ENCODE data around the gene STK11.

DNA sequence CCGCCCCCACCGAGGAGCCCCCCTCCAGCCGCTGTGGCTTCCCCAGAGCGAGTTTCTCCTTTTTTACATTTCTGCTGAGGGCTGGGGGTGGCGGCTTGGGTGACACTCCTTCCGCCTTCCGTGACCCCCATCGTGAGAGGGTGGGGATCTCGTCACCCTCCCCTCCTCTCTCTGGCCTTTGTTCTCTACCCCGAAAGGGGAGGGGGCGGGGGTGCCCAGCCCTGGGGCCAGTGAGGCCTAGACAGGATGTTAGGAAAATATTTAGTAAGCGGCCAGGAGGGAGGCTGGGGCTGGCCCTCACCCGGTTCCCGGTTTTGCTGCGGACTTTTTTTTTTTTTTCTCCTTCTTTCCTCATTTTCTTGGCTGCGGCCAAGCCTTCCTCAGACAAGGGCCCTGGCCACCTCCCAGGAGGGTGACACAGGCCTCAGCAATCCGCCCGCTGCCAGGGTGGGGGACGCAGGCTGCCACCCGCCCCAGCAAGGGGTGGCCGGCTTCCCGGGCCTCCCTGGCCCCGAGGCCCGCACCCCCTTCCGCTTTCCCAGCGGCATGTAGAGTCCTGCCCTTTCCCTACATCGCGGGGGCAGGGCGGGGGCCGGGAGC lies 46.7 kb downstream of the STK11 start:
- TF ChIP-seq, protein P1, sequence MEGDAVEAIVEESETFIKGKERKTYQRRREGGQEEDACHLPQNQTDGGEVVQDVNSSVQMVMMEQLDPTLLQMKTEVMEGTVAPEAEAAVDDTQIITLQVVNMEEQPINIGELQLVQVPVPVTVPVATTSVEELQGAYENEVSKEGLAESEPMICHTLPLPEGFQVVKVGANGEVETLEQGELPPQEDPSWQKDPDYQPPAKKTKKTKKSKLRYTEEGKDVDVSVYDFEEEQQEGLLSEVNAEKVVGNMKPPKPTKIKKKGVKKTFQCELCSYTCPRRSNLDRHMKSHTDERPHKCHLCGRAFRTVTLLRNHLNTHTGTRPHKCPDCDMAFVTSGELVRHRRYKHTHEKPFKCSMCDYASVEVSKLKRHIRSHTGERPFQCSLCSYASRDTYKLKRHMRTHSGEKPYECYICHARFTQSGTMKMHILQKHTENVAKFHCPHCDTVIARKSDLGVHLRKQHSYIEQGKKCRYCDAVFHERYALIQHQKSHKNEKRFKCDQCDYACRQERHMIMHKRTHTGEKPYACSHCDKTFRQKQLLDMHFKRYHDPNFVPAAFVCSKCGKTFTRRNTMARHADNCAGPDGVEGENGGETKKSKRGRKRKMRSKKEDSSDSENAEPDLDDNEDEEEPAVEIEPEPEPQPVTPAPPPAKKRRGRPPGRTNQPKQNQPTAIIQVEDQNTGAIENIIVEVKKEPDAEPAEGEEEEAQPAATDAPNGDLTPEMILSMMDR (IDR thresholded peaks at IDR 0.05), result no peak
- TF ChIP-seq POLR2A (IDR thresholded peaks at IDR 0.05), result no peak

Measured in testis (tissue), 2 donors.